GM18867 (cell line): ENCODE measurements around the gene TMEM132A.

Source experiments
- ATAC-seq: cut with Tn5 transposase; IDR thresholded peaks from one replicate; pipeline ENCODE4 v1.9.1; 2021; ENCODE audit warnings: mild to moderate bottlenecking, moderate library complexity; ENCODE audit not compliant: unreplicated experiment

Gene TMEM132A

DNA sequence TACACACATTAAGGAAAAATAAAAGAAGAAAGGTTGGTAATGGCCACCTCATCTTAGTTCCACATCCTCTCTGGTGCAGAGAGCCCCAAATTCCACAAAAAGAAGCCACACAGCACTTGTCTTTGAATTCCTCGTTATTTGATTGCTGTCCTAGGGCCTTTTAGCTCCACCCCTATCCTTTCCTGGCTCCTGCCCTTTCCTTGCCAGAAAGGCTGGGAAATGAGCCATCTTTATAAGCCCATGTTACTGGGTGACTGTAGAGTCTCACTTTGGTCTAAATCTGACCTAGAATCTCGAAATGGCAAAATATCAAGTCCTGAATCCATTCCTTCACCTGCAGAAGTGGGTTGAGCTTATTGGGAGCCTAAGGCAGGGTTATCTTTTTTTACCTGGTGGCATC, 4.3 kb upstream of the TMEM132A start:
- no peak for ATAC-seq

DNA sequence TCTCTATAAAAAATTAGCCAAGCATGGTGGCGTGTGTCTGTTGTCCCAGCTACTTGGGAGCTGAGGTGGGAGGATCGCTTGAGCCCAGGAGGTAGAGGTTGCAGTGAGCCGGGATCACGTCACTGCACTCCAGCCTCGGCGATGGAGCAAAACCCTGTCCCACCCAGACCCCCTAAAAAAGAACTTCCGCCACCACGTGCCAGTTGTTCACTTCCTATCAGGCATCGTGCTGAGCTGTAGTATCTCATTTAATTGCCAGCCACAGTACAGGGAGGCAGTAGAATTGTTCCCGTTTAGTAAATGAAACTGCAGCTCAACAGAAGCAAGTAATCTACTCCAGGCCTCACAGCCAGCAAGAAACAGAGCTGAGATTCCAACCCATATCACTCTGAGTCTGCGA, 3.0 kb upstream of the TMEM132A start:
- no peak for ATAC-seq

DNA sequence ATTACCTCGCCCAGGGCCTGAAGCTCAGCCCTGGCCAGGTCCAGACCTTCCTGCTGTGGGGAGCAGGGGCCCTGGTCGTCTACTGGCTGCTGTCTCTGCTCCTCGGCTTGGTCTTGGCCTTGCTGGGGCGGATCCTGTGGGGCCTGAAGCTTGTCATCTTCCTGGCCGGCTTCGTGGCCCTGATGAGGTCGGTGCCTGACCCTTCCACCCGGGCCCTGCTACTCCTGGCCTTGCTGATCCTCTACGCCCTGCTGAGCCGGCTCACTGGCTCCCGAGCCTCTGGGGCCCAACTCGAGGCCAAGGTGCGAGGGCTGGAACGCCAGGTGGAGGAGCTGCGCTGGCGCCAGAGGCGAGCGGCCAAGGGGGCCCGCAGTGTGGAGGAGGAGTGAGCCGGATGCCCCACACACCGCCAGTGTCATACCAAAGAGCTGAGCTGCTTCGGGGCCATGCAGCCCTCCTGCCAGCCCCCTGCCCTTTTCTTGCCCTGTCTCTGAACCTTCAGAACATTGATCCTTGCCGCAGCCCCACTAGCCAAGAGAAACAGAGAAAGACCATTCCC, 2.4 kb upstream of the TMEM132A start:
- no peak for ATAC-seq

DNA sequence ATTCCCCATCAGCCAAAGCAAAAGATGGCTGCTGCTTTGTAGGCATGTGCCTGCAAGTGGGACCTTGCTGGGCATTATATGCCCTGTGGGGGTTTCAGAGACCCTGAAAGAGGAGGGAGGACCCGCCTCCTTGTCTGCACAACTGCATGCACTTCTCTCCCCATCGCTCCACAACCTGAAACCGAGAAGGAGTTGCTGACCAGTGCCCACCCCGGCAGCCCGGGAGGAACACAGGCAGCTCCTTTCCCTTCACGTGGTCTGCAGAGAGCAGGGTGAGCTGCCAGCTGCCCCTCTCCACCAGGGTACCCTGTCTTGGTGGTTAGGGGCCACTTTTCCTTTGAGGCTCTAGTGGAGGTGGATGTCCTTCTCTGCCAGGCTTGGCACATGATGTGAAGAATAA, 1.4 kb upstream of the TMEM132A start:
- ATAC-seq = no peak

DNA sequence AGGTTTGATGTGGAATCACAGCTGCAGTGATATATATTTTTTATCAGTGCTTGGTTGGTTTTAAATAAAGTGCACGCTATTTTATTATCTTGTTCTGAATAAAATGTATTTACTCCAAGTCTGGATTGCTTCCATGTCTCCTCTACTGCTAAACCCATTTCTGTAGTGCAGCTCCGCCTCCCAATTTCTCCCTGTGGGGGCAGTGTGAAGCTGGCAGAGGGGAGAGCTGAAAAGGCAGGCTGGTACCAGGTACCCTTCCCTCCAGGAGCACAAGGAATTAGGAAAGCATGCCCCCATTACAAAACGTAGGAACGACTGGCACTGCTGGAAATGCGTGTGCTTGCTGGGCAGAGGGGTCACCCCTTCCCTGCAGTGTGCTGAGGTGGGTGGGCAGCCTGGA, 934 bp upstream of the TMEM132A start:
- ATAC-seq = no peak

DNA sequence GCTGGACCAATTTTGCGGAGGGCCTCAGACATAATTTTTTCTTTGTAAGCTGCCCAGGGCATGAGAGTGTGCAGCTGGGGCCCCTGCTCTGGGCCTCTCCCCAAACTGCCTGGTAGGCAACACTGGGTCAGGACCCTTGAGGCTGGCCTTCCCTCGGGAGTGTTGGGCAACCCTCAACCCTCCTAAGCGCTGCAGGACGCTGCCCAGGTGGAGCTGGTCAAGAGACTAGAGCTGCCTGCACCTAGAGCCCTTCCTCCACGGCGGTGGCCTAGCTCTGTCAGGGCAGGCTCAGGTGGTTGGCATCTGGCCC, 505 bp upstream of the TMEM132A start:
- ATAC-seq = no peak

DNA sequence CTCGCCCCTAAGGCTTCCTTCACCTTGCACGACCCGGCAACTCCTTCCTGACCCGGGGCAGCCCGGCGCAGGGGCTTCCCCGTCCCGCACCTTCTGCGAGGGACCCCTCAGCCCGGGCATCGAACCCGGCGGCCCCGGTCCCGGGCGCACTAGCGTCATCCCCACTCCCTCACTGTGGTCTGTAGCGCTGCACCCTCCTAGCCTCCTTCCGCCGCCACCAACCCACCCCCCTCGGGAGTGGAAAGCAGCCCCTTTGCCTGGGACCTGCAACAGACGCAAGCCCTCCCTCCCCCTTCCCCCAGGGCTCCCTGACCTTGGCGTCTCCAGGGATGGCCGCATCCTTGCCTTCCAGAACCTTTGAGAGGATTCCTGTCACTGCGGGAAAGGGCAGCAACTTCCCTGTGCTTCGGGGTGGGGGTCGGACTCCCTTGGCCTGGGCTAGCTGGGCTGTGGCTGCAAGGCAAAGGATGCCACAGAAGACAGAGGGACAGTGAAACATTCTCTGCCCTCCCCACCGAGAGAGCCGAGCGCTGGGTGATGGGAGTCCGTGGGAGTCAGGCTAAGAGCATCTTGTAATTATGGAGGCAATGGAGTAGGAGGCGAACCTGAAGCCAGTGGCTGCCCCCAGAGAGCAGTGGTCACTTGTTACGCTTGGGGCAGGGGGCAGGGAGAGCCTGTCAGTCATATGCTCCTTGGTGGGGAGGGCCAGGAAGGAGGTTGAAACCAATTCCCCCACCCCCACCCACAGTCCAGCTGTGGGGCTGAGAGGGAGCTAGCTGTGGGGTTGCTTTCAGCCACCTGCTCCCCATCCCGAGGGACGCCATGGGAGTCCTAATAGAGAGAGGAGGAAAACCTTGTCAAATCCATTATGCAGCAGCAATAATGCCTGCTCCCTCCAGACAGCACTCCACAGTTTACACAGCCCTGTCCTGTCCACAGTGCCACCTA, 920 bp downstream of the TMEM132A start:
- ATAC-seq = no peak

DNA sequence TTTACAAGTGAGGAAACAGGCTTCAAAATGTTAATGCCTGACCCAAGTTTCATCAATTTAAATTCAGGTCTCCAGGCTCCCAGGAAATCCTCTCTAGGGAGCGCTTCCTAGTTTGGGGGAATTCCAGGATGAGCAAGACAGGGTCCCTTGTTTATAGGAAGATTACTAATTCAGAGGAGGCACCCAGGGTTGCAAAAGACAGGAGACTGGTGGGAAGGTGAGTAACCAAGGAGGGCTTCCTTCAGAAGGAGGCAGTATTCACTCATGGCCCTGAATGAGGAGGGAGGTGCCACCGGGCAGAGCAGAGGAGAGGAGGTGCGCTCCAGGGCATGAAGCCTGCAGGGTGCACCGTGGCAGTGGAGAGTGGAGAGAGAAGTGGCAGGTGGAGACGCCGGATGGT, 1.6 kb downstream of the TMEM132A start:
- ATAC-seq = no peak

DNA sequence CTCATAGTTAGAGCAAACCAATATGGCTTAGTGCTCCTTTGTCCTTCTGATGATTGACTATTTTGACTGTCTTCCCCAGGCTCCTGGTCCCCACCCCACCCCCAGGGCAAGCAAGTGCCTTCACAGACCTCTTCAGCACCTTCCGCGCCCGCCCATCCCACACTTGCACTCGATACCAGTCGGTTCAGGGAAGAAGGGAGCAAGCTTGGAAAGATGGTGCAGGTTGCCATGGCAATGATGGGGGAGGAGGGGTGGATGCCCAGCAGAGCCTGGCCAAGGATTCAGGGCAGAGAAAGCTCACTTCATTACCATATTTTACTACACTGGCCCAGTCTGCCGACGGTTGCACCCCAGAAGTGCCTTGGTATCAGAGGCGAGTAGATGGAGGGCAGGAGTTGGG, 2.2 kb downstream of the TMEM132A start:
- ATAC-seq = no peak

DNA sequence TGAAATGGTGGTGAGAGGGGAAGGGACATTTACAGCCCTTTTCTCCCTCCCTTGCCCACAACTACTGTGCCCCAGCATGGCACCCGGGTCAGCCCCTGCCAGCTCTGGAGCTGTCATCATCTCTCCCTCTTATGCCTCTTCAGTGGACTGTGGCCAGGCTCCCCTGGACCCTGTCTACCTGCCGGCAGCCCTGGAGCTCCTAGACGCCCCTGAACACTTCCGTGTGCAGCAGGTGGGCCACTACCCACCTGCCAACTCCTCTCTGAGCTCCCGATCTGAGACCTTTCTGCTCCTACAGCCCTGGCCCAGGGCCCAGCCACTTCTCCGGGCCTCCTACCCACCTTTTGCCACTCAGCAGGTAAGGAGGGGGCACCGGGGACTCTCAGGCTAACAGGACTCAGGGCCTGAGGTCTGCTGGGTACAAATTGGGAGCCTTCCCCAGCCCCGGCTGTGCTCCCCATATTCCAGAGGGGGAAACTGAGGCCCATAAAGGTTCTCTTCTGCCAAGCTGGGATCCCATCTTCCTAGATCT, 2.9 kb downstream of the TMEM132A start:
- no peak for ATAC-seq

DNA sequence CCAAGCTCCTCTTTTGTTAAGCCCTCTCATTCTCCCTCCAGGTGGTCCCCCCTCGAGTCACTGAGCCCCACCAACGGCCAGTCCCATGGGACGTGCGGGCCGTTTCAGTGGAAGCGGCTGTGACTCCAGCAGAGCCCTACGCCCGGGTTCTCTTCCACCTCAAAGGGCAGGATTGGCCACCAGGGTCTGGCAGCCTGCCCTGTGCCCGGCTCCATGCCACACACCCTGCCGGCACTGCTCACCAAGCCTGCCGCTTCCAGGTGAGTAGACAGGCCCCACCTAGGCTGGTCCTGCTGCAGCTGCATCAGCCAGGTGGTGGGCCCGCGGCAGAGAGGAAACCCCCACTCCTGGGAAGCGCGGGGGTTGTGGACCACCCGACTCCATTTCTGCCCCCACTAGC, 3.3 kb downstream of the TMEM132A start:
- ATAC-seq = no peak

DNA sequence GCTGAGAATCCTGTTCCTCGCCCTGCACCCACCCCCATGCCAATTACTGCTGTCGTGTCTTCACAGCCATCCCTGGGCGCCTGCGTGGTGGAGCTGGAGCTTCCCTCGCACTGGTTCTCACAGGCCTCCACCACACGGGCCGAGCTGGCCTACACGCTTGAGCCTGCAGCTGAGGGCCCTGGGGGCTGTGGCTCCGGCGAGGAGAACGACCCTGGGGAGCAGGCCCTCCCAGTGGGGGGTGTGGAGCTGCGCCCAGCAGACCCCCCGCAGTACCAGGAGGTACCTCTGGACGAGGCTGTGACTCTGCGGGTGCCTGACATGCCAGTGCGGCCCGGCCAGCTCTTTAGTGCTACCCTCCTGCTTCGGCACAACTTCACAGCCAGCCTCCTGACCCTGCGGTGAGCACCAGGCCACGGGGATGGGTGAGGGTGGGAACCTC, 4.3 kb downstream of the TMEM132A start:
- no peak for ATAC-seq

DNA sequence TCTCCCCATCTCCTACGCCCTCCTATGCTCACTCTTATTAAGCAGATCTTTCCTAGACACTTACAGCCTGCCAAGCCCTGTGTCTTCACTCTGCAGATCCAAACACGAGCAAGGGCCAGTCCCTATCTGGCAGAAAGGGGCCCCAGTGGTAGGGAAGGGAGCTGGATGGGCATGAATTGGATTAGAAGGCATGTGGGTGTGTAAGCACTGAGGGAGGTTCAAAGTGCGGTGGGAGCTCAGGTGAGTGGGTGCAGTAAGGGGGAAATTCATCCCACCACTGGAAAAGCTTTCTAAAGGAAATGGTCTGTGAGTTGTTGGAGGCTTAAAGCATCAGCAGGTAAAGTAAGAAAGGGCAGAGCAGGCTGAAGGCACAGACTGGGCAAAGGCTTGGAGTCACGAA, 5.5 kb downstream of the TMEM132A start:
- no peak for ATAC-seq

DNA sequence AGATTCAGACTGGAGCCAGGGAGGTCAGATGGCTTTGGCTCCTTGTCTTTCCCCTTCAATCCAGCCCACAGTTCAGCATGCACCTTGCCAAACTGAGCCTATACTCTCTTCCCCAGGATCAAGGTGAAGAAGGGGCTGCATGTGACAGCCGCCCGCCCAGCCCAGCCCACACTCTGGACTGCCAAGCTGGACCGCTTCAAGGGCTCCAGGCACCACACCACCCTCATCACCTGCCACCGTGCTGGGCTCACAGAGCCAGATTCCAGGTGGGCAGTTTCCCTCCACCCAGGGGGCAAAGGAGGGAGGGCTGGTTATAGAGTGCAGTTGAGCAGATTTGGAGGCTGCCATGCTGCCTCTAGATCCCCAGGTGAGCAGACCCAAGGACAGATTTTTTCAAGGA, 6.1 kb downstream of the TMEM132A start:
- ATAC-seq = no peak

DNA sequence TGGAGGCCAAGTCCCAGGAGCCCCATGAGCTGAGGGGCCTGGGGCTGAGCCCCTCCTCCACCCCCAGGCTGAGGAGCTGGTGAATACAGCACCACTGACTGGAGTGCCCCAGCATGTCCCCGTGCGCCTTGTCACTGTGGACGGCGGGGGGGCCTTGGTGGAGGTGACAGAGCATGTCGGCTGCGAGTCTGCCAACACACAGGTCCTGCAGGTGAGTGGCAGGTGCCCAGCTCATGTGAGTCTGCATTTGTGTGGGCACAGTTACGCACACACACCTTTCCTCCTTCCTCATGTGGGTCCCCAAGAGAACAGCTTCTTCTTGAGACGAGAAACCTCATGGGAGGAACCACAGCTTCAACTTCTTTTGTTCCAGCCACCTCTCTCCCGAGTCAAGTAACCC, 7.7 kb downstream of the TMEM132A start:
- ATAC-seq = no peak

DNA sequence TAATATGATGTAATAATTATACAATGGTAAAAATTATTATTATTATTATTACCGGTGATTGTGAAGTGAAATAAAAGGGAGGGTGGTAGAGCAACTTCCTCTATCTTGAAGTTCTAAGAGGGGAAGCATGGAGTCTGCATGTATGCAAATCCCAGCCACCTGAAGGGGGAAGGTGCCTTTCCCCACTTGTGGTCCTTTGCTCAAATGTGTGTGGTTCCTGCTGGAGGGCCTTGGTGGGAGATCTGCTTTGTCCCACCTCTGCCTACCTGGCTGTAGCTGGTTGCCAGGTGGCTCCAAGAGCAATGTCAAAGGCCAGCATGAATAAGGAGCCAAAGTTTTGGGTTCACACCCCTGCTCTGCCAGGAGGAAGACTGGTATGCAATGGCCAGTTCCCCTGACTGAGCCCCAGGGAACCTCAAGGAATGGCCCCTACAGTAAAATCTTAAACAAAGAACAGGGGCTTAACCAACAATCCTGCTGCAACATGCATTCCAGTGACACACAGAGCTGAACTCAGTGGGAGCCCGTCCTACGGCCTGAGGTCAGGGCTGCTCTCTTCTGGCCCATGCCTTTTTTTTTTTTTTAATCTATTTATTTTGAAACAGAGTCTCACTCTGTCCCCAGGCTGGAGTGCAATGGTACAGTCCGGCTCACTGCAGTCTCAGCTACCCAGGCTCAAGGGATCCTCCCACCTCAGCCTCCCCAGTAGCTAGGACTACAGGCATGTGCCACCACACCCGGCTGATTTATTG, 8.5 kb downstream of the TMEM132A start:
- ATAC-seq = no peak

DNA sequence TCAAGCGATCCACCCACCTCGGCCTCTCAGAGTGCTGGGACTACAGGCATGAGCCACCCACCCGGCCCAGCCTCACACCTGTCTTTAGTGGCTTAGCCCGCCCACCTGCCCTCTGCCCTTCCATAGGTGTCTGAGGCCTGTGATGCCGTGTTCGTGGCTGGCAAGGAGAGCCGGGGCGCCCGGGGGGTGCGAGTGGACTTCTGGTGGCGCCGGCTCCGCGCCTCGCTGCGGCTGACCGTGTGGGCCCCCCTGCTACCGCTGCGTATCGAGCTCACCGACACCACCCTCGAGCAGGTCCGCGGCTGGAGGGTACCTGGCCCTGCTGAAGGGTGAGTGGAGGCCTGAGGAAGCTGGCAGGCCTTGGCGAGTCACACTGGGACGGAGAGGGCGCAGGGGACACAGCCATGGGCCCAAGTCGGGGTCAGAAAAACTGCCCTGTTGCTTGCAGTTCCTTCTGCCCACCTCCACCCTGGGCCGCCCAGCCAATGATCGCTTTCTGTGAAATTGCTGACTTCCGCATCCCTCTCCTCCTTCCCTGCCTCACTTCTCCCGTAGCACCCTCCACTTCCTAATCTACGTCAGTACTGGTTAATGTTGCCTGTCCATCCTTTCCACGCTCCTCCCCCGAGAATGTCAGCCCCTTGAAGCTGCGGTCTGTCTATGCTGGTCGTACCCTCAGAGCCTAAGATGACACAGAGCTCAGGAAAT, 9.3 kb downstream of the TMEM132A start:
- ATAC-seq = no peak

DNA sequence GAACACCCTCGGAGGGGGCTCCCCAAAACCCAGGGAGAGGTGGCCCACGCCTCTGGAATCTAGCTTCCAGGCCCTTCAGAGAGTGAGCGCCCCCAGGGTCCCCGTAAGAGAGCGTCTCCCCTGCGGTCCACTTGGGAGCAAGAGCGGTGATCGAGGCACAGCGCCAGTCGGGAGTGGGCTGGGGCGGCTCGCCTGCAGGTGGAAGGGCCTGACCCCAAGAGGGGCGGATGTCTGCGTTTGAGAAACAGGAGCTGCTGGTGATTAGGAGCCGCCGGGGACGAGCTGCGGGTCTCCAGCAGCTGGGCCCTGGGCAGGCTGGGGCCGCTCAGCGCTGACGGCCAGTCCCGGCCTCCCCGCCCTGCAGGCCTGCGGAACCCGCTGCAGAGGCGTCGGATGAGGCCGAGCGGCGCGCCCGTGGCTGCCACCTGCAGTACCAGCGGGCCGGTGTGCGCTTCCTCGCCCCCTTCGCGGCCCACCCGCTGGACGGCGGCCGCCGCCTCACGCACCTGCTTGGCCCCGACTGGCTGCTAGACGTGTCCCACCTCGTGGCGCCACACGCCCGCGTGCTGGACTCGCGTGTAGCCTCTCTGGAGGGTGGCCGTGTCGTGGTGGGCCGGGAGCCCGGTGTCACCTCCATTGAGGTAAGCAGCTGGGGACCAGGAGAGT, 10.0 kb downstream of the TMEM132A start:
- ATAC-seq = no peak

DNA sequence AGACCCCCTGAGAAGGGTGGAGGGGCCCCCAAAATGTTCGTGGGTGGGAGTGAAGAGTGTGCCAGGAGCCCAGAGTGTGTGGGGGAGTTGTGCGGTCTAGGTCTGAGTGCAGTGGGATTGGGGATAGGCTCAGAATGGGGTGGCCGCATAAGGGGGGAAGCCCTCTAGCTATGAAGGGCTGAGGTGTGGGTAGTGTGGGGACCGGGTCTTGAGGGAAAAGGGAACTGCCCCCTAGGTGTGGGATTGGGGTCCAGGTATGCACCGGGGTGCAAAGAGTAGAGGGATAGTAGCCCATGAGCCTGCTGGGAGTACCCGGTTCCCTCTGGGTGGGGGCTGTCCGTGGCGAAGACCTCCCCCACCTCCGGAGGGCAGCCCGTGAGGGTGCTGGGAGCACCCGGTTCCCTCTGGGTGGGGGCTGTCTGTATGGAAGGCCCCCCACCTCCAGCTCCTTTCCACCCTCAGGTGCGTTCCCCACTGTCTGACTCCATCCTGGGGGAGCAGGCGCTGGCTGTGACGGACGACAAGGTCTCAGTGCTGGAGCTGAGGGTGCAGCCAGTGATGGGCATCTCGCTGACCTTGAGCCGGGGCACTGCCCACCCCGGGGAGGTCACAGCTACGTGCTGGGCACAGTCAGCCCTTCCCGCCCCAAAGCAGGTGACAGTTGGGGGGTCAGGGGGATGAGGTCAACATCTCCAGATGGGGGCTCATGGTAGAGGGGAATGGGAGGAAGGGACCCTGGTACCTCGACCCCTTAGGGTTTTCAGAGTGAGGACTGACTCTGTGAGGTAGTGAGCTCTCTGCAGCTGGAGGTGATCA, 10.7 kb downstream of the TMEM132A start:
- ATAC-seq = no peak
